PFSK-1 (cell line): ENCODE measurements around the gene SUPT20HL2.

Source experiments
- POLR2AphosphoS5 ChIP-seq: IDR thresholded peaks from 2 replicates; pipeline ENCODE4 v1.6.1; 2012; ENCODE audit warnings: low read depth, mild to moderate bottlenecking, control low read depth, low read length, moderate library complexity
- SIN3A ChIP-seq: IDR thresholded peaks from 2 replicates; pipeline ENCODE4 v1.6.1; 2012; ENCODE audit warnings: mild to moderate bottlenecking, low read length, moderate library complexity, borderline replicate concordance; ENCODE audit not compliant: insufficient read depth

- TF ChIP-seq POLR2AphosphoS5 (no peak), SIN3A (no peak)
Measured at GRCh38 chrX:24276015-24276414, 37.9 kb downstream of the SUPT20HL2 start.
